OCI-LY3 (cell line): Measurements from ENCODE around the gene KRTAP5-1.

Experiments
- EZH2phosphoT487 ChIP-seq: fragments of 200-600 bp; shearing (Covaris generic); IDR thresholded peaks from 2 replicates; pipeline ENCODE4 v1.6.1; 2018; ENCODE audit warnings: antibody characterized with exemption, mixed run types, low read depth
- TF ChIP-seq, protein P1 (sequence below): fragments of 200-600, 300-600 bp; sonication (generic); IDR thresholded peaks from 2 replicates; pipeline ENCODE4 v1.5.1; 2014; ENCODE audit warnings: antibody characterized with exemption, low read length, low read depth

DNA sequence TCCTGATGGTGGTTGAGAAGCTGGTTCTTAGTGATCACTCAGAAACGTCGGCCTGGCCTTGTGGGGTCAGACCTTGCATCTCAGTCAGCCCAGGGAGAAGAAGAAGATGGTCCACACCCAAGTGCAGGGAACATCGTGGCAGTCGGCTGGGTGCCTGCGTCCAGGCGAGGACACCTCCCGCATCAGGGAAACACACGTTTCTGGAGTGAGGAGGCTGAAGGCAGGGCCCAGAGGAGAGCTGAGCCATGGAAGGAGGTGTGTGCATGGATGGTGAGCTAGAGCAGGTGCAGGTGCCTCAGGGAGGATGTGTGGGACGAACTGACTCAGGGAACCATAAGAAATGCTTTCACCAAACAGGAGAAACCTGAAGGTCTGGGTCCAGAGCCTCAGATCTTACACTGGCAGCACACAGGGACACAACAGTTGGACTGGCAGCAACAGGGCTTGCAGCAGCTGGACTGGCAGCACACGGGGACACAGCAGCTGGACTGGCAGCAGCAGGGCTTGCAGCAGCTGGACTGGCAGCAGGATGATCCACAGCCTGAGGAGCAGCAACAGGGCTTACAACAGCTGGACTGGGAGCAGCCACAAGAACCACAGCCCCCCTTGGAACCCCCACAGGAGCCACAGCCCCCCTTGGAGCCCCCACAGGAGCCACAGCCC lies 12.4 kb upstream of the KRTAP5-1 start:
- TF ChIP-seq, protein P1, sequence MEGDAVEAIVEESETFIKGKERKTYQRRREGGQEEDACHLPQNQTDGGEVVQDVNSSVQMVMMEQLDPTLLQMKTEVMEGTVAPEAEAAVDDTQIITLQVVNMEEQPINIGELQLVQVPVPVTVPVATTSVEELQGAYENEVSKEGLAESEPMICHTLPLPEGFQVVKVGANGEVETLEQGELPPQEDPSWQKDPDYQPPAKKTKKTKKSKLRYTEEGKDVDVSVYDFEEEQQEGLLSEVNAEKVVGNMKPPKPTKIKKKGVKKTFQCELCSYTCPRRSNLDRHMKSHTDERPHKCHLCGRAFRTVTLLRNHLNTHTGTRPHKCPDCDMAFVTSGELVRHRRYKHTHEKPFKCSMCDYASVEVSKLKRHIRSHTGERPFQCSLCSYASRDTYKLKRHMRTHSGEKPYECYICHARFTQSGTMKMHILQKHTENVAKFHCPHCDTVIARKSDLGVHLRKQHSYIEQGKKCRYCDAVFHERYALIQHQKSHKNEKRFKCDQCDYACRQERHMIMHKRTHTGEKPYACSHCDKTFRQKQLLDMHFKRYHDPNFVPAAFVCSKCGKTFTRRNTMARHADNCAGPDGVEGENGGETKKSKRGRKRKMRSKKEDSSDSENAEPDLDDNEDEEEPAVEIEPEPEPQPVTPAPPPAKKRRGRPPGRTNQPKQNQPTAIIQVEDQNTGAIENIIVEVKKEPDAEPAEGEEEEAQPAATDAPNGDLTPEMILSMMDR, result no peak
- no peak for TF ChIP-seq EZH2phosphoT487
